GM13977 (cell line): ENCODE results near the gene GNAQ.

Experiments used
- DNase-seq: peaks from one replicate; pipeline ENCODE4 v3.0.0; 2012; ENCODE audit warnings: low spot score
- in situ Hi-C: fragments of 300-500 bp; cut with MboI; formaldehyde crosslinking; loops from one replicate; pipeline ENCODE4 v1.12.0; 2022; ENCODE audit warnings: low sequenced_read_pairs, low pct_unique_long_range_greater_than_20kb, mixed read lengths, inconsistent platforms; ENCODE audit not compliant: unreplicated experiment
- TF ChIP-seq, protein P1 (sequence below): IDR thresholded peaks from 2 replicates; pipeline ENCODE4 v1.5.1; 2012; ENCODE audit warnings: mild to moderate bottlenecking, control low read depth; ENCODE audit not compliant: insufficient read depth; ENCODE audit errors: extremely low read depth, missing control alignments

GNAQ gene

GRCh38 chr9:77926371-77926878 lies 105.2 kb downstream of the GNAQ start:
- in situ Hi-C loops: no loop called here
- TF ChIP-seq, protein P1, sequence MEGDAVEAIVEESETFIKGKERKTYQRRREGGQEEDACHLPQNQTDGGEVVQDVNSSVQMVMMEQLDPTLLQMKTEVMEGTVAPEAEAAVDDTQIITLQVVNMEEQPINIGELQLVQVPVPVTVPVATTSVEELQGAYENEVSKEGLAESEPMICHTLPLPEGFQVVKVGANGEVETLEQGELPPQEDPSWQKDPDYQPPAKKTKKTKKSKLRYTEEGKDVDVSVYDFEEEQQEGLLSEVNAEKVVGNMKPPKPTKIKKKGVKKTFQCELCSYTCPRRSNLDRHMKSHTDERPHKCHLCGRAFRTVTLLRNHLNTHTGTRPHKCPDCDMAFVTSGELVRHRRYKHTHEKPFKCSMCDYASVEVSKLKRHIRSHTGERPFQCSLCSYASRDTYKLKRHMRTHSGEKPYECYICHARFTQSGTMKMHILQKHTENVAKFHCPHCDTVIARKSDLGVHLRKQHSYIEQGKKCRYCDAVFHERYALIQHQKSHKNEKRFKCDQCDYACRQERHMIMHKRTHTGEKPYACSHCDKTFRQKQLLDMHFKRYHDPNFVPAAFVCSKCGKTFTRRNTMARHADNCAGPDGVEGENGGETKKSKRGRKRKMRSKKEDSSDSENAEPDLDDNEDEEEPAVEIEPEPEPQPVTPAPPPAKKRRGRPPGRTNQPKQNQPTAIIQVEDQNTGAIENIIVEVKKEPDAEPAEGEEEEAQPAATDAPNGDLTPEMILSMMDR: no peak
- no peak for DNase-seq

- TF ChIP-seq, protein P1: no peak
- DNase-seq: no peak
- in situ Hi-C loops: no loop called here
Observed at GRCh38 chr9:77922591-77922990, 109.0 kb downstream of the GNAQ start.

- no peak for DNase-seq
- TF ChIP-seq, protein P1: no peak
- in situ Hi-C loops: no loop called here
Observed at GRCh38 chr9:77917800-77918199, 113.8 kb downstream of the GNAQ start.

DNA sequence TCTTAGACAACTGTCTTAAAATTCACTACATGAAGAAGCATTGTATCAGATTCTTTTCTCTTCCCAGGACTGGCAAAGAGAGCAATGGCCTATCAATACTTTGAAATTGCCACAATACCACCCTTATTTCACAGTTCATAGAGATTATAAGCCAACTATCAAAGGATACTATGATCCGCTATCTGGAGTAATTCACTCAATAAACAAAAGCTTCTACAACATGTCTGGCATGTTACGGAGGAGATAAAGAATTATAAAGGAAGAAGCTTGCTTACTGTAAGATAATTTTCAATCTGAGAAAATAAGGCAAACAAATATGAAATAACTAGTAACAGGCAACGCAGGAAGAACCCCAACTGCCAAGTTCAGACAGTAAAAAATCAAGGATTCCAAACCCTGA lies 114.8 kb downstream of the GNAQ start:
- TF ChIP-seq, protein P1: no peak
- no peak for DNase-seq
- in situ Hi-C loops: no loop called here

DNA sequence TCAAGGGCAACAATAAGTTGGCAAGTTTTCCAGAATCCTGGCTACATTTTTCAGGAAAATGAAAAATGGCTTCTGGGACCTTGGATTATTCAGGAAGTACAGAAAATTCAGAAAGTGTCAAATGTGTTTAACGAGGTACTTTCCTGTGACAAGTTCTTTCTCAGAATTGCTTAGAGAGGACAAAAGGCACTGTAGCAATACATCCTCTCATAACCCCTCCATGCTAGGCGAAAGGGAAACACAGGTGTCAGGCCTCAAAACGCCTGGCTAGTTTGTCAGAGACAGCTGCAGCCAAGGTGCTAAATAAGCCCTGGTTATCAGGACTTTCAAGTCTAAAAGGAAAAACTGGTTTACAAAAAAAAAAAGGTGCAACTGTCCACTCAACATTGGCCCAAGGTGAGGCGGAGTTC lies 115.2 kb downstream of the GNAQ start:
- peak; percentile 18 for DNase-seq
- in situ Hi-C loops: no loop called here
- TF ChIP-seq, protein P1: no peak

DNA sequence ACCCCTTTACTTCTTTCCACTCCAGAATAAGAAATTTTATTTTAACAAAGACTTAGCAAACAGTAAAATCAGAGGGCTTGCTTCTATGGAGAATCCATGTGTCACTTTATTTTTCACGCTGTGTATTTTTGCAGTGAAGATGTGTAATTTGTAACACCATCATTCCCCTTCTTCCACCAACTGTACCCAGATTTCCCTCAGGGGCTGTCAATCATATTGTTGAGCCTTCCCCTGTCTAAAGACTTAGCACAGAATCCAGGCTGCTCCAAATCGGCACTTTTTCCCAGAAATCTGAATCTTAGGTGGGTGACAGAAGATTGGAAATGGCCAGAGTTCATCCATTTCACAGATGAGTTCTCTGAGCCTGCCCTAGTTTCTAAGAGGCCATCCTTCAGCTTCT lies 115.9 kb downstream of the GNAQ start:
- in situ Hi-C loops: no loop called here
- TF ChIP-seq, protein P1: no peak

More for the DNA sequence above, 115.9 kb downstream of the GNAQ start:
- no peak for DNase-seq
